ENCODE data around the gene HLA-B.

HLA-B gene

GRCh38 chr6:31305703-31306219 lies 51.2 kb downstream of the HLA-B start:
- no peak for DNase-seq (ENCODE audit: low read depth)

GRCh38 chr6:31304683-31305082 lies 52.3 kb downstream of the HLA-B start:
- DNase-seq (ENCODE audit: low read depth), result no peak

Measured in HS-5 (cell line).